GM19455 (cell line): Measurements from ENCODE around the gene NOP14.
"Not testable (repeated sequence)": the region's sequence is repeated elsewhere in the genome, so short reads cannot be mapped to it uniquely, and the experiment has no call there.

Experiments
- ATAC-seq: cut with Tn5 transposase; IDR thresholded peaks from one replicate; pipeline ENCODE4 v1.9.1; 2021; ENCODE audit not compliant: unreplicated experiment

The NOP14 gene

DNA sequence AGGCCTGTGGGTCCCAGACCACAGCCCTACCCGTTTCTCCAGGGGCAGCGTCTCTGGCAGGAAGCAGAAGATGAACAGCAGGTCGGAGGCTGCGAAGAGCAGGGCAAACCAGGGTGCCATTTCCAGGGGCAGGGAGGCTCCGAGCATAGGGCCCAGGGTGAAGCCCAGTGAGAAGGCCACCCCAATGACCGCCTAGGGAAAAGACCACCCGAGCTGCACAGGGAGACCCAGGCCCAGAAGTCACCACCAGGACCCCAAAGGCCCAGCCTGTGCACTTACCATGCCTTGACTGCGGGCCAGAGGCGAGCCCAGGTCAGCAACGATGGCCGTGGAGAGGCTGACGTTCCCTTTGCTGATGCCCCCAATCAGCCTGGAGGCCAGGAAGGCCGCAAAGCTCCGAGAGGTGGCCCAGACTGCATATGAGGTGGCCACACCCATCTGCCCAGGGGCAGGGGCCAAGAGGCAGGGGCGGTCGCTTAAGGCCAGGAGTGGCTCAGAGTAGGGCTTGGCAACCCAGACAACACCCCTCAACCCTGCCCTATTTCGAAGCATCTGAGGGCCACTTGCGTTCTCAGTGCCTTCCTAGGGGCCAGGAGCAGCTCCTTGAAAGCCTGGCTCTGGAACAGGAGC is 30.8 kb downstream of the NOP14 start:
- no peak for ATAC-seq

DNA sequence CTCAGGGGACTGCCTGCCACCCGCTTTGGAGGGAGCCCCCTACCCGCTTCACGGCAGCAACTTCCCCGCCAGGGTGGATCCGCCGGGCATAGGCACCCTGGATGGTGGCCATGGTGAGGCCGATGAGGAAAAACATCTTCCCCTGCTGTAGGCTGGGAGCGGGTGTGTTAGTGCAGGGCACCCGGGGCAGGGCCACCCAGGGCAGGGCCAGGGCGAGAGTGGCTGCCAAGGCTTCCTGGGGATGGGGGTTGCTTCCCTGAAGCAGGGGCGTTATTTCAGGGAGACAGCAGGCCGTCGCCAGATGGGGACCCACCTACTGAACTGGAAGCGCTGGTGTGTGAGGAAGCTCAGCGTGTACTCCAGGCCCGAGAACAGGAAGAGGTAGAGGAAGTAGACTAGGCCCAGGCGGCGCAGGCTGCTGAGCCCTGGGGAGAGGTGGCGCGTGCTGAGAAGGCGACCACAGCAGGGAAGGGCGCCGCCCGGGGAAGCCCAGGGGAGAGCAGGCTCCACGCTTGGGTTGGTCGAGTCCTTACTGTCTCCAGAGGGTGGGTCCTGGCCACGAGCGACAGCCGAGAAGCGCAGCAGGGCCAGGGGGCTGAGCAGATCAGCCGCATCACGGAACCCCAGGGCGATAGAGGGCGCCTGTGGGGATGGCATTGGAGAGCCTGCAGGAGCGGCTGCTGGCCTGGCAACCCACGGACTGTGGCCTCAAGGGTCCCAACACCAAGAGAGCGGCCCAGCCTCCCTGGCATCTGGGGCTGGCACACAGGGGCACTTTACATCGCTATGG is 31.5 kb downstream of the NOP14 start:
- no peak for ATAC-seq

DNA sequence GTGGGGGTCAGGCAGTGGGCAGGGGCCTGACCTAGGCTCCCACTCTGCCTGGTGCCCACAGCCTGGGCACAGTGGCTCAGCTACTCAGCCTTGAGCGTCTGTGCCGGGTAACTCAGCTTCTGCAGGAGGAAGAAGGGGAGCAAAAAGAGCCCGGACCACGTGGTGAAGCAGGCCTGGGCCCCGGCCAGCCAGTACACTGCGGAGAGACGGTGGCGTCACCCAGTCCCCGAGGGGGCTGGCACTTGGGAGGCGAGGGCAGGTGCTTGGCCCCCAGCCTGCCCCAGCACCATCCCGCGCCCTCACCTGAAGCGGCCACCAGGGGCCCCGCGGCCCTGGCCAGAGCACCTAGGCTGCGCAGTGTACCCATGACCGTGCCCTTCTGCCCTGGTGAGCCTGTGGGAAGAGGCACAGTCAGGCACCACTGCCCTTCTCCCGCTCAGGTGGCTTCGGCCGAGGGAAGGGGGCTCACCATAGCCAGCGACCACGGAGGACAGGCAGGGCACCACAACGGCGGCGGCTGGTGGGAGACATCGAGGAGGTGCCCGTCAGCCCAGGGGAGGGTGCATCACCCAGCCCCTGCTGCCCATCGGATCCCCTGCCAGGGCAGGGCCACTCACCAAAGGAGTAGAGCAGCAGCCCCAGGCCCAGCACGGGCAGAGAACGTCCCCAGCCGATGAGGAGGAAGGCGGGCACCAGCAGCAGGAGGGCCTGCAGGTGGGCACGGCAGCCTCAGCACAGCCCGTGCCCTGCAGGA is 32.3 kb downstream of the NOP14 start:
- no peak for ATAC-seq

DNA sequence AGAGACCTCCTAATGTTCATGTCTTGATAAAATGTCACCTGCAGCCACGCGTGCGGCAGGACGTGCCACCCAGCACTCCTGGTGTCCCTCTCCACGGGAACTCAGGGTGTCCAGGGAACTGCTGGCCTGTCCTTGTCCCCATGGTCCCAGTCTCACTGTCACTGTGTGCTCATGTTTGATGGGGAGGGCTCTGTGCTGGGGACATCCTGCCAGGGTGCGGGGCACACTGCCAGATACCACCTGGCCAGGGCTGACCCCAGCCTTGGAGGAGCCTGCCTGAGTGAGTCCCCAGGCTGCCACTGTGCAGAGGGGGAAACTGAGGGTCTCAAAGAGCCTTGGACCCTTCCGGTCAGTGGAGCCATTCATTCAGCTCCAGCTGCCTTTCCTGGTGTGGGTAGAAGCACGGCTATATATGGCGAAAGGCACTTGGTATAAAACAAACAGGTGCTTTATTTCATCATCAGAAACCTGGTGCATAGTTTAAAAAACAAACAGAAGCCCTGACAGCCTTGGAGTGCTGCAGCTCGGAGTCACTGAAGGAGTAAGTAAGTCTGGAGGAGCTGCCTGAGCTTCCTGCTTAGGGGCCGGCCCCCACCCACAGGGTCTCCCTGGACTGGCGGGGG is 33.0 kb downstream of the NOP14 start:
- ATAC-seq = no peak

DNA sequence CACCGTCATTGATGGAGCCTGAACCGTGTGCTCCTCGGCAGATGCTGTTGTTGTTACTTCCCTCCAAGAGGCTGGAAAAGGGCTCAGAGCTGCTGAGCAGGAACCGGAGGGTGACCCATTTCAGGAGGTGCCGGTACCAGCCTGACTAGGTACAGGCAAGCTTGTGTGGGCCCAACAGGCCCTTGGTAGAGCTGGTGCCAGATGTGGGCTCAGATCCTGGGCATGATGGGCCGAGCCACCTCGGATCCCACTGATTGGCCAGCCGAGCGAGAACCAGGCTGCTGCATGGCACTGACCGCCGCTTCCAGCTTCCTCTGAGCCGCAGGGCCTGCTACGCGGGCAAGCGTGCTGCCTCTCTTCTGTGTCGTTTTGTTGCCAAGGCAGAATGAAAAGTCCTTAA is 33.7 kb downstream of the NOP14 start:
- no peak for ATAC-seq

DNA sequence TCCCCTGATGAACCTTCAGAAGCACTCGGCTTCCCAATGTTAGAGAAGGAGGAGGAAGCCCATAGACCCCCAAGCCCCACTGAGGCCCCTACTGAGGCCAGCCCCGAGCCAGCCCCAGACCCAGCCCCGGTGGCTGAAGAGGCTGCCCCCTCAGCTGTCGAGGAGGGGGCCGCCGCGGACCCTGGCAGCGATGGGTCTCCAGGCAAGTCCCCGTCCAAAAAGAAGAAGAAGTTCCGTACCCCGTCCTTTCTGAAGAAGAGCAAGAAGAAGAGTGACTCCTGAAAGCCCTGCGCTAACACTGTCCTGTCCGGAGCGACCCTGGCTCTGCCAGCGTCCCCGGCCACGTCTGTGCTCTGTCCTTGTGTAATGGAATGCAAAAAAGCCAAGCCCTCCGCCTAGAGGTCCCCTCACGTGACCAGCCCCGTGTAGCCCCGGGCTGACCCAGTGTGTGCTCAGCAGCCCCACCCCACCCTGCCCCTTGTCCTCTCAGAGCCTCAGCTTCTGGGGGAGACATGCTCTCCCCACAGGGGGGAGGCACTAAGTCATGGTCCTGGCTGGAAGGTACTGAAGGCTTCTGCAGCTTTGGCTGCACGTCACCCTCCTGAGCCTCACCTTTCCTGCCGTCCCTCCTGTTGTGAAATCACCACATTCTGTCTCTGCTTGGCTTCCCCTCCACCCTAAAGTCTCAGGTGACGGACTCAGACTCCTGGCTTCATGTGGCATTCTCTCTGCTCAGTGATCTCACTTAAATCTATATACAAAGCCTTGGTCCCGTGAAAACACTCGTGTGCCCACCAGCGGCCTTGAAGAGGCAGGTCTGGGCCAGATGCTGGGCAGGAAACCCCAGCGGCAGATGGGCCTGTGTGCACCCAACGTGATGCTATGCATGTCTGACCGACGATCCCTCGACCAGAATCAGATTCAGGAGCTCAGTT is 34.7 kb downstream of the NOP14 start:
- ATAC-seq = no peak

GRCh38 chr4:2927696-2928075 is 35.5 kb downstream of the NOP14 start:
- ATAC-seq = no peak

GRCh38 chr4:2927016-2927695 is 36.0 kb downstream of the NOP14 start:
- ATAC-seq = no peak

DNA sequence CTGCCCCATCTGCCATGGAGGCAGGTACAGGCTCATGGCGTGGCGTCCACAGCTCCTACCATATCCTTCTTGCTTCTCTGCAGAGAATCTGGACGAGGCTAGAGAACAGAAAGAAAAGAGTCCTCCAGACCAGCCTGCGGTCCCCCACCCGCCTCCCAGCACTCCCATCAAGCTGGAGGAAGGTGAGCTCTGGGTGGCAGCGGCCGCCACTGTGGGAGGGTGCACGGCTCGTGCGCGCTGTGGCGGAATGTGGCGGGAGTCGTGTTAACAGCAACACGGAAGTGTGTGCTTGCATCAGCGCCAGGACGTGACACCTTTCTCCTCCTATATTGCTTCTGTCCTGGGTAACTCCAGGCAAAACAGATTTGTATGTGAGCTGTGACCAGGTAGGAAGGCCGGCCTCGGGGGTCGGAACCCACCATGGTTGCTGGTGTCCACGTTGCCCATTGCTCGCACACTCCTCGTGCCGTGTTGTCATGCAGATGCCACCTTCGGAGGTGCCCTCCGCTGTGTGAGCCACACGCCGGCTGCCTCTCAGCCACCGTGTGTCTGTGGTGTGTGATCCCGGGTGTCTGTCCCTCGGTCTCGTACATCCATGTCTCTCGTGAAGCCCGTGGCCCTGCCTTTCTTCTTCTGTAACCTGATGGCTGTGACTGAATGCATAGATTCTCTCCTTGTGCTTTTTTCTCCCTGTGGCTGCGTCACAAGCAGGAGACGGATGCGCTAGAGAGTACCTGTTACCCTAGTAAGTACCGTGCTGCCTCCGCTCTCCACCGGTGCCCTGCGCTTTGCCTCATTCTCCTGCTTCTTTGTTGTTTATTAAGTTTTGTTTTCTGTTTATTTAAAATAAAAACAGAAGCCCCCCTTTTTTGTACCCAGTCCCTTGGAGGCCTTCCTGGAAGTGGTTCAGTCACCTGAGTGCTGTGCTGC is 37.0 kb downstream of the NOP14 start:
- no peak for ATAC-seq

DNA sequence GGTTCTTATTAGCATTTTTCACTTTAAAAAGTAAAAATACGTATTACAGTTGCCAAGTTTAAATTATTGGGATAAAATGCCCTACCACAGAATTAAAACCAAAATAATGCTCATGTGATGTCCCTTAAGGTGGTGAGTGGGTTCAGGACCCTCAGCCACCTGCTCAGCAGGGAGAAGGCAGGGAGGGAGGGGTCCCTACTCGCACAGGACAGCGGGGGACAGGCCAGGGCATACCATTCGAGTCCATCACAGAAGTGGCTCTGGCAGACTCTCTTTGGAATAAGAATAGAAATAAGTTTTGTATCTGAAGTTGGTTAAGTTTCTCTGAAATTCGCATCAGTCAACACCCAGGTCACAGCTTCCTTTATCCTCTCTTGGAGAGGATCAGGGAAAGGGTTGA is 37.7 kb downstream of the NOP14 start:
- no peak for ATAC-seq

DNA sequence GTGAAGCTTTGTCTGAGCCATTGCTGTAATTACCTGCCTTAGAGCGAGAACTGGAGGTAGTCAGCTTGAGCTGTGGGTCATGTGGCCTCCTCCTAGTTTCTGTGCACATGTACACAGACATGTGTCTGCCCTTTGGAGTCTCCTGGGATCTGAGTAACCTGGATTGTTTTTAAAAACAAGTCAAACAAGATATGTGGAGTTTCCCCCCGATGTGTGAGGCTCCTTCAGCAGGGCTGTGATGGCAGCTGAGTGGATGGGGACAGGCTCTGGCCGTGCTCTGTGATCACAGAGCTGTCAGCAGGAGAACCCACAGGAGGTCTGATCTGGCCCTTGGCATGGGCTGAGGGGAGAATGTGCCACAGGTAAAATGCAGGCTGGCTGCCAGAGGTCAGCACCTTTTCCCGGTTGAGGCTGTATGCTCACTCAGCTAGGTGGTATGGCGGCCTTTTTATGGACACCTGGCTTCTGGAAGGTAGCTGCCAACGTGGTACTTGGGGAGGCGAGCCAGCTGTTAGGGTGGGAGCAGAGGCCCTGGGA is 38.4 kb downstream of the NOP14 start:
- no peak for ATAC-seq

DNA sequence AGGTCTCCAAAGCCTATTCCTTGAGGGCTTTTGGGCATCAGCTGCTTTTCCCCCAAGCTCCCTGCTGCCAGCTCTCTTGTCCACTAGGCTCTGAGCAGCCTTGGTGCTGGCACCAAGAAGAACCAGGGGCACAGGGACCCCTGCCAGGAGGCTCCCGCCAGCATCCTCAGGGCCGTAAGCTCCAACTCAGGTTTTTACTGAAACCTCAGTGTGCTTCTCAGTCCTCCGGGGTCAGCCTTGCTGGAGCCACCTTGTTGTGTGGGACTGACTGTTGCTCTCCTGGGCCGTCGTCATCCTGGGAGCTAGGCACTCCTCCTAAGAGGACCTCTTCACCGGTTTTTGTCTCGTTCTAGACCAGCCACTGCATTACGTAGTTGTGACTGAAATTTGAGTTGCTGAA is 38.9 kb downstream of the NOP14 start:
- ATAC-seq = no peak

DNA sequence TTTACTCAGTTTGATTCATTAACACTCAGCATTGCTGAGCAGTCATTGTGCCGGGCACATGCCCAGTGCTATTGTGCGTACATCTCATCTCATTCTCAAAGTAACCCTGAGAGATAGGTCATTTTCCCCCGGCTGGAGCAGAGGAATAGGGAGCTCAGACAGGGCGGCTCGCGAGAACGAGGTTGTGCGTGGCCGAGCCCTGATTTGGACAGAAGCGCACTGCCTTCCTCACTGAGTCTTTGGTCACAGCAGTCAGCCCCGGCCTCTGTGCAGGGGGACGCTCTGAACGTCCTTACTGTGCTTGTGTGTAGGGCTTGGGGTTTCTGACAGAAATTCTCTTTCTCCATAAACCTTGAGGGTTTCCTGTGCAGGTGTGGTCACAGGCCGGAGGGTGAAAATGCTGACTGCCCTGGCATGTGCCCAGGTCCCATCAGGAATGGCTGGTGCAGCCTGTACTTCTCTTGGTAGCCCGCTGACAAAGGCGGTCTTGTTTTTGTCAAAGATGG is 39.5 kb downstream of the NOP14 start:
- ATAC-seq = no peak

DNA sequence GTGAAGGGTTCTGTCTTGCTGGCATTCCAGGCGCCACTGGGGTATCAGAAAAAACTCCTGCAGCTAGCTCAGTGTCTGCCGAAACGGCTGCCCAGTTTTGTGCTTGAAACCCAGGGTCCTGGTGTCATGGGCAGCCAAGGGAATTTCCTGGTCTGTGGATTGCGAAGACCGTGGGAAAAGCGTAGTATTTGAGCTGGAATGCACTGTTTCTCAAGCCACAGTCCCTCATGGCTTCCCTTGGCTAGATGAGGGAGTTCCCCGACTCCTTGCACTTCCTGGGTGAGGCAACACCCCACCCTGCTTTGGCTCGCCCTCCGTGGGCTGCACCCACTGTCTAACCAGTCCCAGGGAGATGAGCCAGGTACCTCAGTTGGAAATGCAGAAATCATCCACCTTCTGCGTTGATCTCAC is 40.1 kb downstream of the NOP14 start:
- no peak for ATAC-seq

GRCh38 chr4:2922453-2923101 is 40.6 kb downstream of the NOP14 start:
- ATAC-seq = not testable (repeated sequence)

DNA sequence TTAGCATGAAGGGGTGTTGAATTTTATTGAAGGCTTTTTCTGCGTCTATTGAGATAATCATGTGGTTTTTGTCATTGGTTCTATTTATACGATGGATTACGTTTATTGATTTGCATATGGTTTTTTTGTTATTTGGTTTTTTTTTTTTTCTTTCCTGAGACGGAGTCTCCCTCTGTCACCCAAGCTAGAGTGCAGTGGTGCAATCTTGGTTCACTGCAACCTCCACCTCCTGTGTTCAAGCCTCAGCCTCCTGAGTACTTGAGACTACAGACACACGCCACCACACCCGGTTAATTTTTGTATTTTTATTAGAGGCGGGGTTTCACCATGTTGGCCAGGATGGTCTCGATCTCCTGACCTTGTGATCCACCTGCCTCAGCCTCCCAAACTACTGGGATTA is 44.5 kb downstream of the NOP14 start:
- ATAC-seq = not testable (repeated sequence)

DNA sequence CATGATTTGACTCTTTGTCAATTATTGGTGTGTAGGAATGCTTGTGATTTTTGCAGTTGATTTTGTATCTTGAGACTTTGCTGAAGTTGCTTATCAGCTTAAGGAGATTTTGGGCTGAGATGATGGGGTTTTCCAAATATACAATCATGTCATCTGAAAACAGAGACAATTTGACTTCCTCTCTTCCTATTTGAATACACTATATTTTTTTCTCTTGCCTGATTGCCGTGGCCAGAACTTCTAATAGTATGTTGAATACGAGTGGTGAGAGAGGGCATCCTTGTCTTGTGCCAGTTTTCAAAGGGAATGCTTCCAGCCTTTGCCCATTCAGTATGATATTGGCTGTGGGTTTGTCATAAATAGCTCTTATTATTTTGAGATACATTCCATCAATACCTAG is 44.9 kb downstream of the NOP14 start:
- not testable (repeated sequence) for ATAC-seq

- not testable (repeated sequence) for ATAC-seq
Observed at GRCh38 chr4:2916696-2917095, 46.5 kb downstream of the NOP14 start.
